Mesenchymal stem cell (in vitro differentiated cells and primary cell): ENCODE results near the gene TFF2.

Source experiments
- DNase-seq: peaks from one replicate; pipeline ENCODE4 v3.0.0-alpha.2; 2013
- H2AFZ ChIP-seq: one replicate; pipeline ENCODE4 v1.6.1; 2013; ENCODE audit warnings: low read depth, mild to moderate bottlenecking, control low read depth, inconsistent platforms, low read length, moderate library complexity
- H2AK5ac ChIP-seq: 2 replicates; pipeline ENCODE4 v1.6.1; 2013; ENCODE audit warnings: low read length, moderate library complexity, mild to moderate bottlenecking, inconsistent platforms; ENCODE audit not compliant: severe bottlenecking
- H2BK120ac ChIP-seq: one replicate; pipeline ENCODE4 v1.6.1; 2013; ENCODE audit warnings: low read depth, mild to moderate bottlenecking, inconsistent platforms, low read length, moderate library complexity
- H2BK12ac ChIP-seq, 2 experiments: one replicate each; pipeline ENCODE4 v1.6.1; 2013; ENCODE audit warnings: inconsistent platforms in 2 of 2, low read length in 2 of 2, mild to moderate bottlenecking in 2 of 2, moderate library complexity in 2 of 2, control low read depth in 1 of 2
- H2BK15ac ChIP-seq: one replicate; pipeline ENCODE4 v1.6.1; 2013; ENCODE audit warnings: mild to moderate bottlenecking, low read depth, inconsistent platforms; ENCODE audit not compliant: poor library complexity, severe bottlenecking
- H2BK5ac ChIP-seq: 2 replicates; pipeline ENCODE4 v1.6.1; 2013; ENCODE audit warnings: low read depth, mild to moderate bottlenecking, low read length, control low read depth, inconsistent platforms; ENCODE audit not compliant: poor library complexity, severe bottlenecking
- H3K14ac ChIP-seq, 2 experiments: one replicate each; pipeline ENCODE4 v1.6.1; 2013; ENCODE audit warnings: inconsistent platforms in 2 of 2, low read length in 2 of 2, control low read depth in 1 of 2, mild to moderate bottlenecking in 1 of 2, moderate library complexity in 1 of 2
- H3K18ac ChIP-seq, 2 experiments: one replicate each; pipeline ENCODE4 v1.6.1; 2013; ENCODE audit warnings: inconsistent platforms in 2 of 2, low read length in 2 of 2, control low read depth in 1 of 2, low read depth in 1 of 2, mild to moderate bottlenecking in 1 of 2
- H3K23ac ChIP-seq, 2 experiments: one replicate each; pipeline ENCODE4 v1.6.1; 2013; ENCODE audit warnings: inconsistent platforms in 2 of 2, low read length in 2 of 2, mild to moderate bottlenecking in 2 of 2, moderate library complexity in 2 of 2, control low read depth in 1 of 2
- H3K27ac ChIP-seq: 2 replicates; pipeline ENCODE4 v1.5.1; 2013; ENCODE audit warnings: mild to moderate bottlenecking, moderate library complexity, low read length, control low read depth, inconsistent platforms; ENCODE audit not compliant: poor library complexity, severe bottlenecking
- H3K27me3 ChIP-seq, 2 experiments: 2 replicates each; pipeline versions ENCODE4 v1.6.1 to v1.7.0; 2013; ENCODE audit warnings: low read length in 2 of 2, mild to moderate bottlenecking in 2 of 2, moderate library complexity in 2 of 2, control low read depth in 1 of 2, inconsistent platforms in 1 of 2; ENCODE audit not compliant: control insufficient read depth in 1 of 2, insufficient read depth in 1 of 2
- H3K36me3 ChIP-seq, 2 experiments: 2 replicates each; pipeline versions ENCODE4 v1.6.1 to v1.7.0; 2013; ENCODE audit warnings: low read length in 2 of 2, control low read depth in 1 of 2, inconsistent platforms in 1 of 2, low read depth in 1 of 2, mild to moderate bottlenecking in 1 of 2; ENCODE audit not compliant: insufficient read depth in 2 of 2, control insufficient read depth in 1 of 2
- H3K4ac ChIP-seq, 2 experiments: one replicate each; pipeline ENCODE4 v1.6.1; 2013; ENCODE audit warnings: inconsistent platforms in 2 of 2, low read length in 2 of 2, mild to moderate bottlenecking in 2 of 2, moderate library complexity in 2 of 2, control low read depth in 1 of 2, low read depth in 1 of 2
- H3K4me1 ChIP-seq: 2 replicates; pipeline ENCODE4 v1.6.1; 2013; ENCODE audit warnings: low read depth, low read length, control low read depth; ENCODE audit not compliant: control insufficient read depth, insufficient read depth
- H3K4me2 ChIP-seq: 2 replicates; pipeline ENCODE4 v1.6.1; 2013; ENCODE audit warnings: low read length, mild to moderate bottlenecking, inconsistent platforms; ENCODE audit not compliant: poor library complexity, severe bottlenecking
- H3K4me3 ChIP-seq, 2 experiments: 2 replicates each; pipeline versions ENCODE4 v1.5.1 to v1.7.0; 2013; ENCODE audit warnings: low read length in 2 of 2, mild to moderate bottlenecking in 2 of 2, control low read depth in 1 of 2, low read depth in 1 of 2; ENCODE audit not compliant: insufficient read depth in 1 of 2
- H3K79me1 ChIP-seq: replicated peaks from 2 replicates; pipeline ENCODE4 v1.6.1; 2013; ENCODE audit warnings: mild to moderate bottlenecking, control low read depth, low read length, inconsistent platforms; ENCODE audit not compliant: poor library complexity, severe bottlenecking
- H3K9ac ChIP-seq: 2 replicates; pipeline ENCODE4 v1.7.0; 2013; ENCODE audit warnings: mild to moderate bottlenecking, low read length, moderate library complexity
- H3K9me3 ChIP-seq: 2 replicates; pipeline ENCODE4 v1.7.0; 2013; ENCODE audit warnings: mild to moderate bottlenecking, low read length; ENCODE audit not compliant: control insufficient read depth
- H4K8ac ChIP-seq: one replicate; pipeline ENCODE4 v1.6.1; 2013; ENCODE audit warnings: inconsistent platforms, mild to moderate bottlenecking, low read length, moderate library complexity
- H4K91ac ChIP-seq: one replicate; pipeline ENCODE4 v1.6.1; 2013; ENCODE audit warnings: mild to moderate bottlenecking, low read length, inconsistent platforms
- WGBS: methylation state at CpG from one replicate; pipeline ENCODE4 v1.1.7; 2013; ENCODE audit warnings: mixed read lengths; 5-methylcytosine and 5-hydroxymethylcytosine counted together

TFF2 gene

DNA sequence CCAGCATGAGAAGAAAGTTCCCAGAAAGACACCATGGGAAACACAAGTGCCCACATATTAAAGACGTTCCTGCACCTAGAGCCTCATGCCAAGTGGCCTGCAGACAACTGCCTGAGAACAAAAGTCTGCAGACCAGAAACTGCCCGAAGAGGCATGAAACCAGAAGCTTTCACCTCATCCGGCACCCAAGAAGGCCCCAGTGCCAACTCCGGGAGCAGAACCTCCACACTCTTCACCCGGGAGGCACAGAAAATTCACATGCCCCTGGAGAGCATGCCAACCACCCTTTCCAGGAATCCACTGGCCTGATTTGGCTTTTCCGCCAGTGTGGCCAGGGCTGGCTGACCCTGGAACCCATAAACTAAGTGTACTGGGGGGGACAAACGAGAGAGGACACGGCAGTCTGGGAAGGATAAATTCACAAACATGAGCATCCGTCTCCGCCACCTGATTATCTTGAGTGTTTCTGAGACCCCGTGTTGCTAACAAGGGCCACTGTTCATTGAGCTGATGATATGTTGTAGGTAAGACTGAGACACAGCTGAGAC lies 6.8 kb downstream of the TFF2 start:
- H2AK5ac ChIP-seq, result no peak overlapping the region
- no peaks in the 10 kb centered on the region for H3K9me3 ChIP-seq
- no peak overlapping the region for H4K8ac ChIP-seq
- peaks cover 9 to 22% of the 10 kb centered on the region in 2 experiments for H3K27me3 ChIP-seq
- H4K91ac ChIP-seq, result no peak overlapping the region
- no peaks in the 10 kb centered on the region for H3K79me1 ChIP-seq
- no peaks in the 10 kb centered on the region for H3K36me3 ChIP-seq
- DNase-seq, result no peak
- whole genome bisulfite sequencing, result 81% methylated on average over 11 of the region's 11 CpGs
- H3K4me1 ChIP-seq, result no peaks in the 10 kb centered on the region
- no peak overlapping the region for H3K18ac ChIP-seq
- H3K27ac ChIP-seq, result no peak overlapping the region
- H2BK5ac ChIP-seq, result no peak overlapping the region
- no peak overlapping the region for H3K4me2 ChIP-seq
- no peak overlapping the region for H2AFZ ChIP-seq
- no peak overlapping the region for H3K23ac ChIP-seq
- H3K4ac ChIP-seq, result no peak overlapping the region
- no peak overlapping the region for H2BK12ac ChIP-seq
- no peak overlapping the region for H2BK15ac ChIP-seq
- no peak overlapping the region for H3K4me3 ChIP-seq
- no peak overlapping the region for H3K9ac ChIP-seq
- H3K14ac ChIP-seq, result no peak overlapping the region
- no peak overlapping the region for H2BK120ac ChIP-seq

DNA sequence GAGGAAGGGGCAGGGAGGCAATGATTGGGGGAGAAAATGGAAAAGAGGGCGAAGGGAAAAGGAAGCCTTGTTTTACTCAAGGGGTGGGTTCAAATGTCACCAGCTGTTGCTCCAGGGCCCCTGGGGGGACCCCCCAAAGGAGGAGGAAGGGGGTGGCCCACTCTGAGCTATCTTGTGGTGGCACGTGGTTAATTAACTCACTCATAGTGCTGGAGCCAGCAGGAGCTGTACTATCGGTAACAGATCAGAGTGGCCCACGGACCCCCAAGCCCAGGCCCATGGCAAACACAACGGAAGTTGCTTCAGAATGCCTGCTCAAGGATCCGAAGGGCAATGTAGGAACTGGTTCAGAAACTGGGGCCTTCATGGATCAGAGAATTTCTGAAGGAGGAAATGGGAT lies 7.2 kb downstream of the TFF2 start:
- no peak for DNase-seq
- Histone ChIP-seq H3K9ac (no peak overlapping the region), H2BK15ac (no peak overlapping the region)

DNA sequence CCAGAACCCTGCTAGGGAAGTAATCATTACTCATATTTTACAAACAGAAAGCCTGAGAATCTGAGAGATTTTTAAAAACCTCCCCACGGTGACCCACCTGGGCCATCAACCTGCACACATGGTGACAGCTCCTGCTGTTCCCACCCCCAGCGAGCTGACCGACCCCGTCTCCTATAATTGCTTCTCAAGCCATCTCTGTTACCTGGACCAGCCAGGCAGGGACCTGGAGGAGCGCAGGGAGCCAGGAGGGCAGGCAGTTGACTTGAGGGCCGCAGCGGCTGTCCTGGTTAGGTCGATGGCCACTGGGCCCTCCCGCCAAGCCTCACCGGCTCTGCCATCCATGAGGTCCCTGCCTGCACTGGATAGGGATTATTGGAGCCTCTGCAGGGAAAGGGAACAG lies 7.7 kb downstream of the TFF2 start:
- no peaks in the 10 kb centered on the region for H3K79me1 ChIP-seq
- H2BK15ac ChIP-seq, result no peak overlapping the region
- no peak overlapping the region for H4K91ac ChIP-seq
- H2BK120ac ChIP-seq, result no peak overlapping the region
- H3K27me3 ChIP-seq, result peaks cover 9 to 29% of the 10 kb centered on the region in 2 experiments
- H3K23ac ChIP-seq, result no peak overlapping the region
- no peak overlapping the region for H2BK5ac ChIP-seq
- H3K14ac ChIP-seq, result no peak overlapping the region
- no peak for DNase-seq
- no peaks in the 10 kb centered on the region for H3K9me3 ChIP-seq
- WGBS, result 74% methylated on average over 10 of the region's 10 CpGs
- no peak overlapping the region for H2AK5ac ChIP-seq
- H4K8ac ChIP-seq, result no peak overlapping the region
- H3K4me1 ChIP-seq, result peaks cover 8% of the 10 kb centered on the region
- H3K4ac ChIP-seq, result no peak overlapping the region
- no peaks in the 10 kb centered on the region for H3K36me3 ChIP-seq
- H2BK12ac ChIP-seq, result no peak overlapping the region
- no peak overlapping the region for H2AFZ ChIP-seq
- H3K4me3 ChIP-seq, result no peak overlapping the region
- no peak overlapping the region for H3K27ac ChIP-seq
- H3K18ac ChIP-seq, result no peak overlapping the region
- H3K4me2 ChIP-seq, result no peak overlapping the region
- H3K9ac ChIP-seq, result no peak overlapping the region

More for the DNA sequence above, 7.2 kb downstream of the TFF2 start:
- Histone ChIP-seq H3K79me1 (no peaks in the 10 kb centered on the region), H3K36me3 (no peaks in the 10 kb centered on the region), H2BK12ac (no peak overlapping the region), H3K27me3 (peaks cover 9 to 27% of the 10 kb centered on the region in 2 experiments), H4K91ac (no peak overlapping the region), H2AFZ (no peak overlapping the region), H3K23ac (no peak overlapping the region), H3K18ac (no peak overlapping the region), H3K4ac (no peak overlapping the region), H2AK5ac (no peak overlapping the region), H3K9me3 (no peaks in the 10 kb centered on the region), H3K4me2 (no peak overlapping the region), H3K4me3 (no peak overlapping the region), H3K4me1 (peaks cover 5% of the 10 kb centered on the region), H4K8ac (no peak overlapping the region), H2BK5ac (no peak overlapping the region), H3K14ac (no peak overlapping the region), H2BK120ac (no peak overlapping the region), H3K27ac (no peak overlapping the region)
- 86% methylated on average over 6 of the region's 6 CpGs for WGBS

DNA sequence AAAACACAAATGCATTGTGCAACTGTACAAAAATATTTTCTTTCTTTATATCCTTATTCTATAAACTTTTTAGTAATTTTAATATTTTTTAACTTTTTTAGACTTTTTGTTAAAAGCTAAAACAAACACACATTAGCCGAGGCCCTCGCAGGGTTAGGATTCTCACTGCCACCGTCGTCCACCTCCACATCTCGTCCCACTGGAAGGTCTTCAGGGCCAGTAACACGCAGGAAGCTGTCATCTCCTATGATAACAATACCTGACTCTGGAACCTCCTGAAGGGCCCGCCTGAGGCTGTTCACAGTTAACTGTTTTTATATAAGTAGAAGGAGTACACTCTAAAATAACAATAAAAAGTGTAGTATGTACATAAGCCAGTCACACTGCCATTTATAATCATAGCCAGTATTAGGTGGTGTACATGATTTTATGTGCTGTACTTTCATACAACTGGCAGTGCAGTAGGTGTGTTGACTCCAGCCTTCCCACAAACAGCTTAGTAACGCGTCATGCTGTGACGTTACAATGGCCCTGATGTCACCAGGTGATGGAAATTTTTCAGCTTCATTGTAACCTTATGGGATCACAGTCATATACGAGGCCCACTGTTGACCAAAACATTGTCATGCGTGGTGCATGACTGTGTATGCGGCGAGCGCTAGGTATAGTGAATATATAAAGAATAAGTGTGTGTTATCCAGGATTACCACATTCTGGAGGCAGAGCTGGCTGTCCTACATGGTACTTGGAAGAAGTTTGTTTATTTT lies 8.8 kb downstream of the TFF2 start:
- H3K4me2 ChIP-seq, result no peak overlapping the region
- 91% methylated on average over 13 of the region's 15 CpGs for WGBS
- no peak overlapping the region for H3K4me3 ChIP-seq
- no peak overlapping the region for H4K8ac ChIP-seq
- H3K14ac ChIP-seq, result no peak overlapping the region
- H2BK120ac ChIP-seq, result no peak overlapping the region
- H2BK15ac ChIP-seq, result no peak overlapping the region
- H3K27me3 ChIP-seq, result peaks cover 3 to 38% of the 10 kb centered on the region in 2 experiments
- H2AK5ac ChIP-seq, result no peak overlapping the region
- no peak overlapping the region for H2BK5ac ChIP-seq
- no peaks in the 10 kb centered on the region for H3K79me1 ChIP-seq
- H4K91ac ChIP-seq, result no peak overlapping the region
- no peak overlapping the region for H2AFZ ChIP-seq
- H3K4ac ChIP-seq, result no peak overlapping the region
- no peak overlapping the region for H3K18ac ChIP-seq
- H3K27ac ChIP-seq, result no peak overlapping the region
- no peaks in the 10 kb centered on the region for H3K36me3 ChIP-seq
- H3K9me3 ChIP-seq, result no peaks in the 10 kb centered on the region
- no peak overlapping the region for H3K23ac ChIP-seq
- H3K9ac ChIP-seq, result no peak overlapping the region
- DNase-seq, result no peak
- no peak overlapping the region for H2BK12ac ChIP-seq
- peaks cover 10% of the 10 kb centered on the region for H3K4me1 ChIP-seq
